PC-9 (cell line): Measurements from ENCODE around the gene OSM.

Experiments
- EZH2 ChIP-seq: fragments of 200-600 bp; sonication (generic); IDR thresholded peaks from 2 replicates; pipeline ENCODE4 v1.8.0; 2017; ENCODE audit warnings: antibody characterized with exemption, low read depth
- TF ChIP-seq, protein P1 (sequence below): fragments of 200-600 bp; sonication (generic); conservative IDR thresholded peaks from 2 replicates; pipeline ENCODE4 v1.6.1; 2017; ENCODE audit warnings: mixed run types, antibody characterized with exemption, mild to moderate bottlenecking, moderate library complexity

DNA sequence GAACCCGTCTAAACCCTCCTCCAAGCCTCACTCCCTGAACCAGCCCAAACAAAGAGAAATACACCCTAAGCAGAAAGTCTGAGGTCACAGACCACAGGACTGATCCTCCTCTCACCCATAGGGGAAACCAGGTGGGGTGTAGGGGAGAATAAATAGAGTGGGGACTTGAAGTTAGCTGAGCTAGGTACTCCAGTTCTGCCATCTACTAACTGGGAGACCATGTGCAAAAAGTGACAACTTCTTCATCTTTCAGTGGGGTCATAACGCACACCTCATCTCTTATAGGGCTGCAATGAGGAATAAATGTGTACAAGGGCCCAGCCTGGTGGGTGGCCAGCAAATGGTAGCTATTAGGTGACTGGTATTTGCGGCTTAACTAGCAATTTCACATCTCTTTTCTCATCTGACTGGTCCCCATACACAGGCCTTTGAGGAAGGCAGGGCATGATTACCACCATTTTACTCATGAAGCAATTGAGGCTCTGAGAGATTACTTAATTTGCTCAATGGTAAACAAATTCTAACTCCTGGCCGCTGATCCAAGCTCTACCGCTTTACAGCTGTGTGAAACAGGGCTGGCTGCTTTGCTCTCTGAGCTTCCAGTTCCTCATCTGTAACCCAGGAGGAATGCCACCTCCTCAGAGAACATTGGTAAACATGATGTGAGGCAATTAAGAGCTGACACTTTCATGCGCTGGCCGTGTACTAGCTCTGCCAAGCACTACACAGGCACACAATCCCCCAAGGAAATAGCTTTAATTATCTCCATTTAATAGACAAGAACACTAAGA lies 43.5 kb upstream of the OSM start:
- TF ChIP-seq, protein P1, sequence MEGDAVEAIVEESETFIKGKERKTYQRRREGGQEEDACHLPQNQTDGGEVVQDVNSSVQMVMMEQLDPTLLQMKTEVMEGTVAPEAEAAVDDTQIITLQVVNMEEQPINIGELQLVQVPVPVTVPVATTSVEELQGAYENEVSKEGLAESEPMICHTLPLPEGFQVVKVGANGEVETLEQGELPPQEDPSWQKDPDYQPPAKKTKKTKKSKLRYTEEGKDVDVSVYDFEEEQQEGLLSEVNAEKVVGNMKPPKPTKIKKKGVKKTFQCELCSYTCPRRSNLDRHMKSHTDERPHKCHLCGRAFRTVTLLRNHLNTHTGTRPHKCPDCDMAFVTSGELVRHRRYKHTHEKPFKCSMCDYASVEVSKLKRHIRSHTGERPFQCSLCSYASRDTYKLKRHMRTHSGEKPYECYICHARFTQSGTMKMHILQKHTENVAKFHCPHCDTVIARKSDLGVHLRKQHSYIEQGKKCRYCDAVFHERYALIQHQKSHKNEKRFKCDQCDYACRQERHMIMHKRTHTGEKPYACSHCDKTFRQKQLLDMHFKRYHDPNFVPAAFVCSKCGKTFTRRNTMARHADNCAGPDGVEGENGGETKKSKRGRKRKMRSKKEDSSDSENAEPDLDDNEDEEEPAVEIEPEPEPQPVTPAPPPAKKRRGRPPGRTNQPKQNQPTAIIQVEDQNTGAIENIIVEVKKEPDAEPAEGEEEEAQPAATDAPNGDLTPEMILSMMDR = no peak
- no peak for TF ChIP-seq EZH2
